ENCODE measurements around the gene ZNF891. TPM values are rescaled to one million over a fixed set of nuclear protein-coding genes. Genes with fewer than 3 reads are reported as not detected.

The ZNF891 gene
- total and polyA plus RNA-seq, 2 experiments from 2014 or later = 0.19 to 2.2 TPM

GRCh38 chr12:133106253-133106652 lies 23.8 kb downstream of the ZNF891 start:
- peaks cover 2% of the 10 kb centered on the region for H3K79me2 ChIP-seq
- no peak overlapping the region for H3K27ac ChIP-seq
- peaks cover 39% of the 10 kb centered on the region for H3K36me3 ChIP-seq (replicated peaks; ENCODE audit: insufficient read depth, low read depth)
- no peak for DNase-seq (ENCODE audit: low spot score)
- no peak for TF ChIP-seq EZH2phosphoT487 (IDR thresholded peaks at IDR 0.05; ENCODE audit: low read depth, severe bottlenecking, unreplicated experiment)
- TF ChIP-seq, protein P1, sequence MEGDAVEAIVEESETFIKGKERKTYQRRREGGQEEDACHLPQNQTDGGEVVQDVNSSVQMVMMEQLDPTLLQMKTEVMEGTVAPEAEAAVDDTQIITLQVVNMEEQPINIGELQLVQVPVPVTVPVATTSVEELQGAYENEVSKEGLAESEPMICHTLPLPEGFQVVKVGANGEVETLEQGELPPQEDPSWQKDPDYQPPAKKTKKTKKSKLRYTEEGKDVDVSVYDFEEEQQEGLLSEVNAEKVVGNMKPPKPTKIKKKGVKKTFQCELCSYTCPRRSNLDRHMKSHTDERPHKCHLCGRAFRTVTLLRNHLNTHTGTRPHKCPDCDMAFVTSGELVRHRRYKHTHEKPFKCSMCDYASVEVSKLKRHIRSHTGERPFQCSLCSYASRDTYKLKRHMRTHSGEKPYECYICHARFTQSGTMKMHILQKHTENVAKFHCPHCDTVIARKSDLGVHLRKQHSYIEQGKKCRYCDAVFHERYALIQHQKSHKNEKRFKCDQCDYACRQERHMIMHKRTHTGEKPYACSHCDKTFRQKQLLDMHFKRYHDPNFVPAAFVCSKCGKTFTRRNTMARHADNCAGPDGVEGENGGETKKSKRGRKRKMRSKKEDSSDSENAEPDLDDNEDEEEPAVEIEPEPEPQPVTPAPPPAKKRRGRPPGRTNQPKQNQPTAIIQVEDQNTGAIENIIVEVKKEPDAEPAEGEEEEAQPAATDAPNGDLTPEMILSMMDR (IDR thresholded peaks at IDR 0.05; ENCODE audit: poor library complexity) = no peak
- no peak for TF ChIP-seq EZH2 (IDR thresholded peaks at IDR 0.05; ENCODE audit: borderline replicate concordance)
- H2AFZ ChIP-seq = no peak overlapping the region
- H3K27me3 ChIP-seq = no peaks in the 10 kb centered on the region
- no peak overlapping the region for H3K4me2 ChIP-seq
- H3K9me3 ChIP-seq (ENCODE audit: low read depth) = peaks cover 99% of the 10 kb centered on the region
- no peaks in the 10 kb centered on the region for H4K20me1 ChIP-seq (ENCODE audit: insufficient read depth, poor library complexity, severe bottlenecking)
- no peaks in the 10 kb centered on the region for H3K4me1 ChIP-seq (ENCODE audit: insufficient read depth)
- no peaks in the 10 kb centered on the region for H3K9me2 ChIP-seq (replicated peaks; ENCODE audit: insufficient read depth)
- H3K4me3 ChIP-seq = no peak overlapping the region
- WGBS (ENCODE audit: low lambda C conversion rate, missing lambda C conversion rate) = over 99% methylated on average over 5 of the region's 5 CpGs

DNA sequence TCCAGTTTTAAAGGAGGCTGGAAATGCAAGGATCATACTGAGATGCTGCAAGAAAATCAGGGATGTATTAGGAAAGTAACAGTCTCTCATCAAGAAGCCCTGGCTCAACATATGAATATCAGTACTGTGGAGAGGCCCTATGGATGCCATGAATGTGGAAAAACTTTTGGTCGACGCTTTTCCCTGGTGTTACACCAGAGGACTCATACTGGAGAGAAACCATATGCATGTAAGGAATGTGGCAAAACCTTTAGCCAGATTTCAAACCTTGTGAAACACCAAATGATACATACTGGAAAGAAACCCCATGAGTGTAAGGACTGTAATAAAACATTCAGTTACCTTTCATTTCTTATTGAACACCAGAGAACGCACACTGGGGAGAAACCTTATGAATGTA lies 24.5 kb downstream of the ZNF891 start:
- H3K36me3 ChIP-seq (replicated peaks; ENCODE audit: insufficient read depth, low read depth) = peaks cover 46% of the 10 kb centered on the region
- H3K4me1 ChIP-seq (ENCODE audit: insufficient read depth) = no peaks in the 10 kb centered on the region
- peaks cover 99% of the 10 kb centered on the region for H3K9me3 ChIP-seq (ENCODE audit: low read depth)

DNA sequence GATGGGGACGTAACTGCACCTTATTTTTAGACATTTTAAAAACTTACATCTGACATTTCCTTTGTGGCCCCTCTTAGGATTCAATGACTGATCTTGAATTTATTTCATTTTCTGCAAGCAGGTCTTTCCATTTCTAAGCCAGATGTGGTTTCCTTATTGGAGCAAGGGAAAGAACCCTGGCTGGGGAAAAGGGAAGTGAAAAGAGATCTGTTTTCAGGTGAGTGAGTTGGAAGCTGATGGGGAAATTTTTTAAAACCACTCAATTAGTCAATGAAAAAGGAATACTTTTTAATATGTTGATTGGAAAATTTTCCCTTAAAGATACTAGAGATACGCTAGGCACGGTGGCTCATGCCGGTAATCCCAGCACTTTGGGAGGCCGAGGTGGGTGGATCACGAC lies 46.7 kb downstream of the ZNF891 start:
- H4K20me1 ChIP-seq (ENCODE audit: insufficient read depth, poor library complexity, severe bottlenecking) = no peaks in the 10 kb centered on the region
- H3K4me2 ChIP-seq = no peak overlapping the region
- H3K9me2 ChIP-seq (replicated peaks; ENCODE audit: insufficient read depth) = no peaks in the 10 kb centered on the region
- no peak for DNase-seq (ENCODE audit: low spot score)
- H3K4me1 ChIP-seq (ENCODE audit: insufficient read depth) = no peaks in the 10 kb centered on the region
- no peak overlapping the region for H3K4me3 ChIP-seq
- over 99% methylated on average over 6 of the region's 6 CpGs for WGBS (ENCODE audit: low lambda C conversion rate, missing lambda C conversion rate)
- no peaks in the 10 kb centered on the region for H3K27me3 ChIP-seq
- peaks cover 29% of the 10 kb centered on the region for H3K36me3 ChIP-seq (replicated peaks; ENCODE audit: insufficient read depth, low read depth)
- TF ChIP-seq EZH2phosphoT487 (IDR thresholded peaks at IDR 0.05; ENCODE audit: low read depth, severe bottlenecking, unreplicated experiment) (no peak), EZH2 (IDR thresholded peaks at IDR 0.05; ENCODE audit: borderline replicate concordance) (no peak)
- TF ChIP-seq, protein P1 (IDR thresholded peaks at IDR 0.05; ENCODE audit: poor library complexity) = no peak
- H3K79me2 ChIP-seq = peaks cover 37% of the 10 kb centered on the region
- H3K27ac ChIP-seq = no peak overlapping the region
- no peak overlapping the region for H2AFZ ChIP-seq
- peaks cover 72% of the 10 kb centered on the region for H3K9me3 ChIP-seq (ENCODE audit: low read depth)

More for the DNA sequence above, 24.5 kb downstream of the ZNF891 start:
- WGBS (ENCODE audit: low lambda C conversion rate, missing lambda C conversion rate) = 100% methylated on average over 3 of the region's 3 CpGs
- Histone ChIP-seq H2AFZ (no peak overlapping the region), H3K79me2 (peaks cover 2% of the 10 kb centered on the region), H3K27me3 (no peaks in the 10 kb centered on the region), H3K27ac (no peak overlapping the region), H3K9me2 (replicated peaks; ENCODE audit: insufficient read depth) (no peaks in the 10 kb centered on the region), H4K20me1 (ENCODE audit: insufficient read depth, poor library complexity, severe bottlenecking) (no peaks in the 10 kb centered on the region), H3K4me3 (peak overlapping the region; percentile 8), H3K4me2 (no peak overlapping the region)
- TF ChIP-seq EZH2 (IDR thresholded peaks at IDR 0.05; ENCODE audit: borderline replicate concordance) = no peak
- TF ChIP-seq, protein P1 (IDR thresholded peaks at IDR 0.05; ENCODE audit: poor library complexity) = no peak
- TF ChIP-seq EZH2phosphoT487 (IDR thresholded peaks at IDR 0.05; ENCODE audit: low read depth, severe bottlenecking, unreplicated experiment) = no peak
- no peak for DNase-seq (ENCODE audit: low spot score)

Measured in hepatocyte (in vitro differentiated cells).